Left lung (tissue), 10 donors: Measurements from ENCODE around the gene EXOC3L4. TPM values are rescaled to one million over a fixed set of nuclear protein-coding genes. Genes with fewer than 3 reads are reported as not detected.
A peak's percentile ranks its signal among the peaks of the same experiment; 100 is the strongest.

ENCODE experiments used
- ATAC-seq: fragments of 200-7000 bp; cut with Tn5 transposase; one replicate; pipeline ENCODE4 v1.9.1; 2020; ENCODE audit warnings: moderate library complexity
- DNase-seq, 4 donors: peaks; one replicate each; pipeline ENCODE4 v3.0.0-alpha.2; 2013 to 2020
- H3K27ac ChIP-seq, 2 donors: fragments of 200-600 bp; sonication (generic) in 1 of 2; one replicate each; pipeline versions ENCODE4 v1.5.0 to v1.8.0; 2020 to 2021
- H3K27me3 ChIP-seq, 2 donors: fragments of 200-600 bp; sonication (generic) in 1 of 2; one replicate each; pipeline versions ENCODE4 v1.5.0 to v1.8.0; 2020 to 2021
- H3K36me3 ChIP-seq, 2 donors: fragments of 200-600 bp; sonication (generic) in 1 of 2; one replicate each; pipeline versions ENCODE4 v1.5.0 to v1.8.0; 2020 to 2021
- H3K4me1 ChIP-seq, 2 donors: fragments of 200-600 bp; one replicate each; pipeline ENCODE4 v1.8.0; 2021
- H3K4me3 ChIP-seq, 2 donors: fragments of 200-600 bp; sonication (generic) in 1 of 2; one replicate each; pipeline versions ENCODE4 v1.5.0 to v1.8.0; 2020 to 2021; ENCODE audit warnings: mild to moderate bottlenecking in 1 of 2
- H3K9me3 ChIP-seq, 2 donors: fragments of 200-600 bp; sonication (generic) in 1 of 2; one replicate each; pipeline versions ENCODE4 v1.5.0 to v1.8.0; 2020 to 2021
- CTCF ChIP-seq, 2 donors: fragments of 200-600 bp; sonication (generic) in 1 of 2; IDR thresholded peaks; one replicate each; pipeline versions ENCODE4 v1.5.0 to v1.8.0; 2021; ENCODE audit warnings: antibody characterized with exemption in 2 of 2
- intact Hi-C, 2 donors: fragments of 100-400 bp; cut with DNase I; formaldehyde crosslinking; loops; one replicate each; pipeline versions ENCODE4 v1.11.2 to v1.14.2; 2022
- polyA plus RNA-seq, 6 donors: library from polyadenylated mRNA; unstranded; fragments of 120-200 nt; gene quantifications; one replicate each; pipeline ENCODE4 v1.2.1, GENCODE V29; 2013; ENCODE audit not compliant: insufficient read length in 6 of 6
- total RNA-seq, 2 donors: library from RNA; stranded (reverse); fragmentation: NEBNext Ultra II Directional; extraction: Animal tissue kit (Norgen Biotek cat#: 25700); gene quantifications; one replicate each; pipeline ENCODE4 v1.2.1, GENCODE V29; 2021
- donor health status: DM: no; HTN: yes; CAD: no.
- donor health status: DM: no; HTN: no; CAD: no.

The EXOC3L4 gene
- total and polyA plus RNA-seq, 8 donors = 1.9 to 6.2 (median 3.7) TPM

DNA sequence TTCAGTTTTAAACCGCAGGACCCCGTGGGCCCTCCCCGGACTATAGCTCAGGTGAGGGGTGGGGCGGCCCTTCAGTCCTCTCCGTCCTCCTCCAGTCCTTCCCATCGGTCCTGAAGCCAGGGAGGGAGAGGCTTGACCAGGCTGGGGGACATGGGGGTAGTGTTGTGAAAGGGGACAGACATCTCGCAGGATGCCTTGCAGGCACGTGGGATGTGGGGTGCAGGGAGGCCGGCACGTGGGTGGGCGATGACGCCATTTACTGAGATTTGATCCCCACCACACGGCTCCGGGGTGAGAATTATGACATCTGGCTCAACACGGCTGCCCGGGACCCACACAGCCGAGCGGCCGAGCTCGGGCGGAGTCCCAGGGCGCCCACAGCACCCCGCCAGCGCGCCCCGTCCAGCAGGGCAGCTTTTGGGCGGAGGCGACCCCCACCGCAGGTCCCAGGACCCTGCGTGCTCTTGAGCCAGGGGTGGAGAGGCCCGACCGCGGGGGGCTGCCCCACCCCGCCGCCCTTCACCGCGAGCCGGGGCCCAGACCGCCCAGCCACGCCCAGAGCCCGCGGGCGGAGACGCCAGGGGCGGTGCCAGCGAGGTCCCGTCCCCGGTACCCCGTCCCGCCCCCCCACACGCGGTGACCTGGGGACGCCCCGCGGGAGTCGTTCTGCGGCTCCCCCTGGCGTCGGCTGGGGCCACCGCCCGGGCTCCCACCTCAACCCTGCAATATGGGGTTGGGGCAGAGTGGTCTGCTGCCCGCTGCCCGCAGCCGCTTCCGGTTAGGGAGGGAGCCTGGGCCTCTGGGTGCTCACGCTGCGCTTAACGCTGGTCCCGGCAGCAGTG, 3.3 kb upstream of the EXOC3L4 start:
- Histone ChIP-seq H3K9me3 (no peaks in the 10 kb centered on the region), H3K4me1 (peaks cover 3 to 18% of the 10 kb centered on the region in 2 donors), H3K4me3 (peak overlapping the region; percentile 34 to 51), H3K36me3 (no peaks in the 10 kb centered on the region), H3K27me3 (peaks cover 0 to 32% of the 10 kb centered on the region in 2 donors), H3K27ac (no peak overlapping the region)
- intact Hi-C loops = no loop called here
- peak; percentile 87 for ATAC-seq
- DNase-seq = peak in 2 of 4 donors; percentile 69 to 90
- TF ChIP-seq CTCF (IDR thresholded peaks at IDR 0.05) = peak; percentile 12 to 45

DNA sequence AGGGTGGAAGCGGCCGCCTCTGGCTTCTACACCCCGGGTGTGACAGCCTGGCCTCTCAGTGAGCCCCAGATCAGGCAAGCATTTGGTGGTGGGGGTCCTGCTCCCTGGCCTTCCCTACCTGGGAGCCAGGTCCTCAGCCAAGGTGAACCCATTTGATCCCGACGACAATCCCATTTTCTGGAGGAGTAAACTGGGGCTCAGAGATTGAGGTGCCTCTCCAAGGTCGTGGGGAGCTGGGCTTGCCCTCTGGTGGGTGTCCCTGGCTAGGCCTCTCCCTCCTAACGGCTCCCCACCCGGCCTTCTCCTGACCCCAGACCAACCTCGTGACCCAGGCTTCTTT, 2.7 kb upstream of the EXOC3L4 start:
- no peak for TF ChIP-seq CTCF (IDR thresholded peaks at IDR 0.05)
- Histone ChIP-seq H3K4me1 (peaks cover 3 to 18% of the 10 kb centered on the region in 2 donors), H3K9me3 (no peaks in the 10 kb centered on the region), H3K4me3 (peak overlapping the region; percentile 34 to 51), H3K36me3 (no peaks in the 10 kb centered on the region), H3K27me3 (peaks cover 0 to 26% of the 10 kb centered on the region in 2 donors), H3K27ac (no peak overlapping the region)
- ATAC-seq (no peak), DNase-seq (no peak)
- intact Hi-C loops = no loop called here

GRCh38 chr14:103093856-103094405, 594 bp upstream of the EXOC3L4 start:
- Histone ChIP-seq H3K4me3 (no peak overlapping the region), H3K9me3 (no peaks in the 10 kb centered on the region), H3K36me3 (no peaks in the 10 kb centered on the region), H3K4me1 (peaks cover 3 to 18% of the 10 kb centered on the region in 2 donors), H3K27ac (peak overlapping the region; percentile 26 to 60), H3K27me3 (peaks cover 0 to 30% of the 10 kb centered on the region in 2 donors)
- no peak for TF ChIP-seq CTCF (IDR thresholded peaks at IDR 0.05)
- DNase-seq = peak in 1 of 4 donors; percentile 50
- no peak for ATAC-seq
- intact Hi-C loops = no loop called here

- TF ChIP-seq CTCF (IDR thresholded peaks at IDR 0.05) = no peak
- ATAC-seq = no peak
- Histone ChIP-seq H3K4me3 (peak overlapping the region in 1 of 2 donors; percentile 19), H3K4me1 (peaks cover 3 to 23% of the 10 kb centered on the region in 2 donors), H3K27ac (no peak overlapping the region), H3K27me3 (peaks cover 0 to 42% of the 10 kb centered on the region in 2 donors), H3K9me3 (no peaks in the 10 kb centered on the region), H3K36me3 (no peaks in the 10 kb centered on the region)
- DNase-seq = peak in 1 of 4 donors; percentile 59
- intact Hi-C loops = no loop called here
Measured at GRCh38 chr14:103095210-103095778, 769 bp downstream of the EXOC3L4 start.

DNA sequence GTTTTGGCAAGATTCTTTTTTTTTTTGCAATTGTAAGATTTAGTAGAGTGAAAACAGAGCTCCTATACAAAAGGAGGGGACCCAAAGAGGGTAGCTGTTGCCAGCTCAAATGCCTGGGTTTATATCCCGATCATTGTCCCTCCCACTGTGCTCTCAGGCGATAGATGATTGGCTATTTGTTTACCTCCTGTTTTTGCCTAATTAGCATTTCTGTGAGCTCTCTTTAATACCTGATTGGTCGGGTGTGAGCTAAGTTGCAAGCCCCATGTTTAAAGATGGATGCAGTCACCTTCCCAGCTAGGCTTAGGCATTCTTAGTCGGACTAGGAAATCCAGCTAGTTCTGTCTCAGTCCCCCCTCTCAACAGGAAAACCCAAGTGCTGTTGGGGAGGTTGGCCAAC, 1.9 kb downstream of the EXOC3L4 start:
- no peaks in the 10 kb centered on the region for H3K36me3 ChIP-seq
- TF ChIP-seq CTCF (IDR thresholded peaks at IDR 0.05) = no peak
- no peak overlapping the region for H3K4me3 ChIP-seq
- no peak overlapping the region for H3K27ac ChIP-seq
- no peak for DNase-seq
- intact Hi-C loops = no loop called here
- no peaks in the 10 kb centered on the region for H3K9me3 ChIP-seq
- no peak for ATAC-seq
- peaks cover 0 to 17% of the 10 kb centered on the region in 2 donors for H3K4me1 ChIP-seq
- peaks cover 0 to 42% of the 10 kb centered on the region in 2 donors for H3K27me3 ChIP-seq
